Heart left ventricle (tissue), 16 donors: ENCODE results near the gene ZNF865. TPM values are rescaled to one million over a fixed set of nuclear protein-coding genes. Genes with fewer than 3 reads are reported as not detected.

Experiments
- ATAC-seq, 4 donors: fragments of 200-7000 bp; cut with Tn5 transposase; one replicate each; pipeline ENCODE4 v1.9.1; 2020 to 2022; ENCODE audit warnings: moderate library complexity in 4 of 4, mild to moderate bottlenecking in 3 of 4, moderate number of reproducible peaks in 1 of 4
- DNase-seq, 5 donors: peaks; one replicate each; pipeline ENCODE4 v3.0.0-alpha.2; 2020
- H3K27ac ChIP-seq, 12 donors: fragments of 200-600 bp; sonication (generic) in 4 of 12; one replicate each; pipeline versions ENCODE4 v1.5.0 to v1.8.0; 2016 to 2022; ENCODE audit warnings: mild to moderate bottlenecking in 2 of 12
- H3K27me3 ChIP-seq, 9 donors: fragments of 200-600 bp; sonication (generic) in 2 of 9; one replicate each; pipeline versions ENCODE4 v1.5.1 to v1.8.0; 2016 to 2022; ENCODE audit warnings: mild to moderate bottlenecking in 3 of 9
- H3K36me3 ChIP-seq, 9 donors: fragments of 200-600 bp; sonication (generic) in 2 of 9; one replicate each; pipeline versions ENCODE4 v1.5.0 to v1.8.0; 2018 to 2022; ENCODE audit warnings: mild to moderate bottlenecking in 2 of 9
- H3K4me1 ChIP-seq, 12 donors: fragments of 200-600 bp; sonication (generic) in 4 of 12; one replicate each; pipeline versions ENCODE4 v1.5.0 to v1.8.0; 2016 to 2022; ENCODE audit warnings: mild to moderate bottlenecking in 3 of 12
- H3K4me3 ChIP-seq, 12 donors: fragments of 200-600 bp; sonication (generic) in 4 of 12; one replicate each; pipeline versions ENCODE4 v1.5.0 to v1.8.0; 2017 to 2022; ENCODE audit warnings: mild to moderate bottlenecking in 9 of 12, moderate library complexity in 4 of 12
- H3K9me3 ChIP-seq, 12 donors: fragments of 200-600 bp; sonication (generic) in 4 of 12; one replicate each; pipeline versions ENCODE4 v1.5.0 to v1.8.0; 2016 to 2022; ENCODE audit warnings: mild to moderate bottlenecking in 1 of 12
- POLR2A ChIP-seq, 2 donors: fragments of 450-650 bp; IDR thresholded peaks; one replicate each; pipeline ENCODE4 v1.6.1; 2017; ENCODE audit warnings: antibody characterized with exemption in 2 of 2, mild to moderate bottlenecking in 2 of 2, moderate library complexity in 2 of 2
- WGBS, 4 donors: extraction: QIAGEN DNeasy Blood & Tissue Kit in 2 of 4; methylation state at CpG; one replicate each; pipeline versions ENCODE4 v1.1.5 to v1.1.7; 2013 to 2018; 5-methylcytosine and 5-hydroxymethylcytosine counted together
- intact Hi-C, 10 donors: fragments of 100-400 bp; cut with DNase I; formaldehyde crosslinking; loops; one replicate each; pipeline versions ENCODE4 v1.11.1 to v1.14.2; 2022
- polyA plus RNA-seq, 2 donors: library from polyadenylated mRNA; stranded (reverse); fragments of 200-250 nt; gene quantifications; one replicate each; pipeline ENCODE4 v1.2.3, GENCODE V29; 2013
- total RNA-seq, 9 donors: library from RNA; depleted of rRNA in 2 of 9; stranded (reverse); fragments of >200 nt in 2 of 9; fragmentation: NEBNext Ultra II Directional in 3 of 9; extraction: Animal tissue kit (Norgen Biotek cat#: 25700) in 3 of 9; gene quantifications; one replicate each; pipeline versions ENCODE4 v1.1.0 to v1.2.4, GENCODE V29; 2016 to 2023
- TF ChIP-seq, protein P1 (sequence below), 12 donors: fragments of 200-600 bp; sonication (generic) in 4 of 12; IDR thresholded peaks; one replicate each; pipeline versions ENCODE4 v1.5.0 to v1.8.0; 2018 to 2022; ENCODE audit warnings: antibody characterized with exemption in 12 of 12, mild to moderate bottlenecking in 5 of 12
- donor health status: ischemic (EF 13 %, LVEDD 7.1; RV severe dilation, severe dysfunction).
- donor health status: healthy with polysubstance abuse.
- donor health status: DM: no; HTN: yes; CAD: no.
- donor health status: DM: no; HTN: no; CAD: no.
- donor health status: ischemic (EF 25% LVEDD 6.9; RV normal size, moderate dysfunction).
- donor health status: ischemic (EF 25% LVEDD 5.7; RV mildly dilated, moderate dysfunction).
- donor health status: healthy.
- donor health status: DM: yes; HTN: yes; CAD: no.
- donor health status: ischemic (EF 35%, LVEDD 5.7; RV mildly dilated, moderate dysfunction).
- donor health status: nonischemic (EF 11% LVEDD 7.7; RV severe dilation, severe dysfunction).
- donor health status: DM: yes; HTN: yes; CAD: no.
- donor health status: PGD.
- donor health status: ischemic (EF 29% LVEDD 5.4; RV normal size, mild dysfunction).
- donor health status: nonischemic (EF 23%, LVEDD 6.1; RV moderate dilation, normal function).

The ZNF865 gene
- total and polyA plus RNA-seq, 11 donors: 11.4 to 24.3 (median 14.2) TPM

DNA sequence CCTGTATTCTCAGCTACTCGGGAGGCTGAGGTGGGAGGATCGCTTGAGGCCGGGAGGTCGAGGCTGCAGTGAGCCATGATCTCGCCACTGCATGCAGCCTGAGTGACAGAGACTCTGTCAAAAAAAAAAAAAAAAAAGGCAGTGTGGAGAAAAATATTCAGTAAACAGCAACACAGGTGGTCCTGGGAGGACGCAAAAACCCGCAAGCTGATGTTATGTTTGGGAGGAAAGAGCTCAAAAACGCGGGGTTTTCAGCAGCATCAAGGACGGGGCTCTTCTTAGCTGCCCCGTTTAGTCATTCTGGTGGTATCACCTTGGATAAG lies 19.5 kb downstream of the ZNF865 start:
- TF ChIP-seq, protein P1, sequence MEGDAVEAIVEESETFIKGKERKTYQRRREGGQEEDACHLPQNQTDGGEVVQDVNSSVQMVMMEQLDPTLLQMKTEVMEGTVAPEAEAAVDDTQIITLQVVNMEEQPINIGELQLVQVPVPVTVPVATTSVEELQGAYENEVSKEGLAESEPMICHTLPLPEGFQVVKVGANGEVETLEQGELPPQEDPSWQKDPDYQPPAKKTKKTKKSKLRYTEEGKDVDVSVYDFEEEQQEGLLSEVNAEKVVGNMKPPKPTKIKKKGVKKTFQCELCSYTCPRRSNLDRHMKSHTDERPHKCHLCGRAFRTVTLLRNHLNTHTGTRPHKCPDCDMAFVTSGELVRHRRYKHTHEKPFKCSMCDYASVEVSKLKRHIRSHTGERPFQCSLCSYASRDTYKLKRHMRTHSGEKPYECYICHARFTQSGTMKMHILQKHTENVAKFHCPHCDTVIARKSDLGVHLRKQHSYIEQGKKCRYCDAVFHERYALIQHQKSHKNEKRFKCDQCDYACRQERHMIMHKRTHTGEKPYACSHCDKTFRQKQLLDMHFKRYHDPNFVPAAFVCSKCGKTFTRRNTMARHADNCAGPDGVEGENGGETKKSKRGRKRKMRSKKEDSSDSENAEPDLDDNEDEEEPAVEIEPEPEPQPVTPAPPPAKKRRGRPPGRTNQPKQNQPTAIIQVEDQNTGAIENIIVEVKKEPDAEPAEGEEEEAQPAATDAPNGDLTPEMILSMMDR (IDR thresholded peaks at IDR 0.05): no peak
- no peak for TF ChIP-seq POLR2A (IDR thresholded peaks at IDR 0.05)
- H3K4me1 ChIP-seq: peaks cover 0 to 42% (median 11%) of the 10 kb centered on the region in 12 donors
- intact Hi-C loops: loop anchor here in 2 of 10 donors (5.0 kb wide), 2 partner anchors 113 to 163 kb away; partner anchors contain the start of genes C19orf85 (in 1 of the 2) and ISOC2 (in 1 of the 2)
- no peak for ATAC-seq
- 44 to 55% (median 47%) methylated on average over 11 of the region's 11 CpGs for WGBS, 4 donors
- H3K27me3 ChIP-seq: no peaks in the 10 kb centered on the region
- peaks cover 0 to 20% (median 5%) of the 10 kb centered on the region in 9 donors for H3K36me3 ChIP-seq
- H3K27ac ChIP-seq: peak overlapping the region in 8 of 12 donors; percentile 78 to 96 (median 93)
- no peaks in the 10 kb centered on the region for H3K9me3 ChIP-seq
- DNase-seq: no peak
- peak overlapping the region in 9 of 12 donors; percentile 55 to 73 (median 64) for H3K4me3 ChIP-seq

DNA sequence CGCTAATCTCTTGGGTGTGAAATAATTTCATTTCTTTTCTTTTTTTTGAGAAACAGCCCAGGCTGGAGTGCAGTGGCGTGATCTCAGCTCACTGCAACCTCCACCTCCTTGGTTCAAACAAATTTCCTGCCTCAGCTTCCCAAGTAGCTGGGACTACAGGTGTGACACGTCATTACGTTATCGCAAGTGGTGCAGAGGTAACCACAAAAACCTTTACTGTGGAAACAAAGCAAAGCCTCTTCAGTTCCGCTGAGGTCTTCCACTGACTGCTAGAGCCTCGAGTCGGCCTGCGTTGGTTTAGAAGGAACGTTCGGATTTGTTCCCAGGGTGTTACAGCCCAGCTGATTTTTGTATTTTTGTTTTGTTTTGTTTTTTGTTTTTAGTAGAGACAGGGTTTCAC lies 20.9 kb downstream of the ZNF865 start:
- no peak for ATAC-seq
- Histone ChIP-seq H3K27me3 (no peaks in the 10 kb centered on the region), H3K9me3 (no peaks in the 10 kb centered on the region), H3K4me3 (no peak overlapping the region), H3K4me1 (peaks cover 0 to 30% (median 11%) of the 10 kb centered on the region in 12 donors), H3K36me3 (peaks cover 0 to 12% (median 5%) of the 10 kb centered on the region in 9 donors), H3K27ac (no peak overlapping the region)
- DNase-seq: peak in 1 of 5 donors; percentile 10
- no peak for TF ChIP-seq POLR2A (IDR thresholded peaks at IDR 0.05)
- TF ChIP-seq, protein P1 (IDR thresholded peaks at IDR 0.05): no peak
- 87 to 91% (median 90%) methylated on average over 11 of the region's 11 CpGs for WGBS, 4 donors
- intact Hi-C loops: loop anchor here in 2 of 10 donors (5.0 kb wide), 2 partner anchors 114 to 164 kb away; partner anchors contain the start of genes C19orf85 (in 1 of the 2) and ISOC2 (in 1 of the 2)

DNA sequence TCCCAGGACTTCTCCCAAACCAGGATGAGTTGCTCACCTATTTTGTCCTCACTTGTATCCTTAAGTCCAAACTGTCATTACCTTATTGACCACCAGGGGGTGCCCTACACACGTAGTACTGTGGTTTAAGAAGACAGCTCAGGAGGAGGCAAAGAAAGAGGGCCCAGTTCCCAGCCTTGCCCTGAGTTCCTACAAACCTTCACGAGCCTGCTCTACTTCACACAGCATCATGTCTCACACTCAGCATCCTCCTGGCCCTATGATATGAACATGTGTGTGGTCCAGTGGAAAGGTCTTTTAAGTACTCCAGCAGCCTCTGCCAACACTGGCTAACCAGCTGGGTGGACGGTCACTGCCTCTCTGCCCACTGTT lies 27.0 kb downstream of the ZNF865 start:
- Histone ChIP-seq H3K27me3 (no peaks in the 10 kb centered on the region), H3K9me3 (no peaks in the 10 kb centered on the region), H3K4me1 (peaks cover 6 to 40% (median 22%) of the 10 kb centered on the region in 12 donors), H3K4me3 (no peak overlapping the region), H3K27ac (peak overlapping the region in 1 of 12 donors; percentile 67), H3K36me3 (no peaks in the 10 kb centered on the region)
- intact Hi-C loops: loop anchor here in 9 of 10 donors (1.0 to 10.0 kb wide), 14 partner anchors 28 to 248 kb away; partner anchors contain the start of genes C19orf85 (in 1 of the 9), FIZ1 (in 1 of the 9), ISOC2 (in 1 of the 9) and RPL28 (in 1 of the 9)
- ATAC-seq (peak; percentile 16 to 62 (median 58)), DNase-seq (peak; percentile 42 to 86 (median 83))
- WGBS, 4 donors: 20 to 30% (median 28%) methylated on average over 3 of the region's 3 CpGs
- TF ChIP-seq, protein P1 (IDR thresholded peaks at IDR 0.05): peak; percentile 78 to 97 (median 86)
- no peak for TF ChIP-seq POLR2A (IDR thresholded peaks at IDR 0.05)

DNA sequence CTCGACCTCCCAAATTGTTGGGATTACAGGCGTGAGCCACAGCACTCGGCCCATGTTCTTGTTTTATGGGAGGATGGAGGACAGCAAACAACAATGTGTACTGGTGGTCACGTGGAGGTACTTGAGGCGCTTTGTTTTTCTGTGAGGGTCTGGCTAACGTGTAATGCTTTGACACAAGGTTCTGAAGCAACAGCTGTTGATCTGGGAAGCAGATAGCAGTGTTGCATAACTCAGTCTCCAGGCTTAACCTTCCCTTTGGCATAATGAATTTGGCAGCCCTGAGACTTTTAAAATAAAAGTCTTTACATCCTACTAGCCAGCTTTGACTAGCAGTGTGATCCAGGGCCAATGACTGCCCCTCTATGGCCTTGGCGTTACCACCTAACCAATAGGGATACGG lies 28.4 kb downstream of the ZNF865 start:
- WGBS, 4 donors: 77 to 88% (median 80%) methylated on average over 8 of the region's 8 CpGs
- H3K4me3 ChIP-seq: no peak overlapping the region
- H3K4me1 ChIP-seq: peaks cover 6 to 50% (median 24%) of the 10 kb centered on the region in 12 donors
- H3K27me3 ChIP-seq: no peaks in the 10 kb centered on the region
- no peaks in the 10 kb centered on the region for H3K9me3 ChIP-seq
- peaks cover 0 to 6% (median 0%) of the 10 kb centered on the region in 9 donors for H3K36me3 ChIP-seq
- TF ChIP-seq, protein P1 (IDR thresholded peaks at IDR 0.05): no peak
- no peak for TF ChIP-seq POLR2A (IDR thresholded peaks at IDR 0.05)
- peak overlapping the region in 5 of 12 donors; percentile 93 to 98 (median 96) for H3K27ac ChIP-seq
- intact Hi-C loops: loop anchor here in 8 of 10 donors (2.0 to 10.0 kb wide), 14 partner anchors 19 to 249 kb away; partner anchors contain the start of genes C19orf85 (in 1 of the 8), FIZ1 (in 1 of the 8), ISOC2 (in 1 of the 8) and RPL28 (in 1 of the 8)
- DNase-seq (no peak), ATAC-seq (no peak)
